ENCODE results near the gene GIMD1. TPM values are rescaled to one million over a fixed set of nuclear protein-coding genes. Genes with fewer than 3 reads are reported as not detected.
A peak's percentile ranks its signal among the peaks of the same experiment; 100 is the strongest.
"Not testable (repeated sequence)": the region's sequence is repeated elsewhere in the genome, so short reads cannot be mapped to it uniquely, and the experiment has no call there.

GIMD1 gene
- polyA plus RNA-seq, 3 donors = not detected

DNA sequence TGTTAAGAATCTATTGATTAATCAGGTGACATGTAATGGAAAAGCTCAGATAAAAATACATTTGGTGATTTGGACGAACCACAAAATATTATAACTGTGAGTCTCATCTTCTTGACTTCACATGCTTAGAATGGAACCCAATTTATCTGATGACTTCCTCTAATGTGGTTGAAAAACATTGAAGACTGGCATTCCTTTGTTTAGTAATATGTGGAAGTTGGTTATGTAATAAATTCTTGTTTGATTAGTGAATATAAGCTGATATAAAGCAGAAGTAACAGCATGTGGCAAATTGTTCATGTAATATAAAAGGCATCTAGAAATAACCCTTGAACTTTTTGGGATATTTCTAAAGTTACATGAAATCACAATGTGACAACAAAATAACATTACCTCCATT is 9.7 kb downstream of the GIMD1 start:
- no peak for DNase-seq (ENCODE audit: extremely low read depth in 1 of 11, low read depth in 9 of 11, low spot score in 4 of 11)

DNA sequence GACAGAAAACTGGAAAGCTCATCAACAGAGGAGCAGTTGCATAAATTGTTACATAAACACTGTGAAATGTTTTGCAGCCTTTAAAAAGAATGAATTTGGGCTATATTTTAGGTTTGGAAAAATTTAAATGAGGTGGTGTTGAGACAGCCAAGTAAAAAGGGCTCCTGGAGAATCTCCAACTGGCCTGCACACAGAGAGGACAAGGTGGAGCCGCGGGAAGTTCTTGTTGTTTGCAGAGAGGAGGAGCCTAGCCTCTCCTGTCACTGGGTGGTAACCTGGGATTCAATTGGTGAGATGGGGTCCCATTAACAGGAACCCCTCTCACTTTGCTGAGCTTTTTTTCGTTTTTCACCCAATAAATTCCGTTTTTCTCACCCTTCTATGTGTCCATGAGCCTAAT is 13.4 kb downstream of the GIMD1 start:
- DNase-seq (ENCODE audit: extremely low read depth in 1 of 11, low read depth in 9 of 11, low spot score in 4 of 11) = no peak

- DNase-seq (ENCODE audit: extremely low read depth in 1 of 11, low read depth in 9 of 11, low spot score in 4 of 11) = no peak
Measured at GRCh38 chr4:106353786-106354185, 14.8 kb downstream of the GIMD1 start.

GRCh38 chr4:106351016-106351415 is 17.6 kb downstream of the GIMD1 start:
- DNase-seq (ENCODE audit: extremely low read depth in 1 of 11, low read depth in 9 of 11, low spot score in 4 of 11) = no peak

DNA sequence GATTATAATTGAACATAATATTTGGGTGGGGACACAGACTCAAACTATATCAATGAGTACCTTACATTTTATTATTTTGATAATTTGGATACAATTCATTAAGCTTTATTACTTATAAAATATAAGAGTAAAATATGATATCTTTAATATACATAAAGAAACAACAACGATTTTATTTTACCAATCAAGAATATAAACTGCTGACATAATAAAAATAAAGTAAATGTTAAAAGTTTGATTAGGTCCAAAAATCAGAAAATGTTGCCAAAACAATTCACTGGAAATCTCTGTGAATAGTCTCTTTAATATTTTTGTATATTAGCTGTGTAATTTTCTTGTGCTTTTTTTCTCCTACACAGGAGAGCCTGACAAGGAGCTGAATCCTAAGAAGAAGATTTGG is 21.4 kb downstream of the GIMD1 start:
- no peak for DNase-seq (ENCODE audit: extremely low read depth in 1 of 11, low read depth in 9 of 11, low spot score in 4 of 11)

GRCh38 chr4:106344647-106344970 is 24.0 kb downstream of the GIMD1 start:
- DNase-seq (ENCODE audit: extremely low read depth in 1 of 11, low read depth in 9 of 11, low spot score in 4 of 11) = no peak

GRCh38 chr4:106343865-106344646 is 24.5 kb downstream of the GIMD1 start:
- DNase-seq (ENCODE audit: extremely low read depth in 1 of 11, low read depth in 9 of 11, low spot score in 4 of 11) = no peak

DNA sequence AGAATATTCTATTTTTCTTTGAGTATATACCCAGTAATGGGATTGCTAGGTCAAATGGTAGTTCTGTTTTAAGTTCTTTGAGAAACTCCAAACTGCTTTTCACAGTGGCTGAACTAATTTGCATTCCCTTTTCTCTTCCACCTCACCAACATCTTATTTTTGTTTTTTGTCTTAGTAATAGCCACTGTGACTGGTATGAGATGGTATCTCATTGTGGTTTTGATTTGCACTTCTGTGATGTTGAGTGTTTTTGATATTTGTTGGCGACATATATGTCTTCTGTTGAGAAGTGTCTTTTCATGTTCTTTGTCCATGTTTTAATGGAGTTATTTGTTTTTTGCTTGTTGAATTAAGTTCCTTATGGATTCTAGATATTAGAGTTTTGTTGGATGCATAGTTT is 27.8 kb downstream of the GIMD1 start:
- DNase-seq (ENCODE audit: extremely low read depth in 1 of 11, low read depth in 9 of 11, low spot score in 4 of 11) = no peak

DNA sequence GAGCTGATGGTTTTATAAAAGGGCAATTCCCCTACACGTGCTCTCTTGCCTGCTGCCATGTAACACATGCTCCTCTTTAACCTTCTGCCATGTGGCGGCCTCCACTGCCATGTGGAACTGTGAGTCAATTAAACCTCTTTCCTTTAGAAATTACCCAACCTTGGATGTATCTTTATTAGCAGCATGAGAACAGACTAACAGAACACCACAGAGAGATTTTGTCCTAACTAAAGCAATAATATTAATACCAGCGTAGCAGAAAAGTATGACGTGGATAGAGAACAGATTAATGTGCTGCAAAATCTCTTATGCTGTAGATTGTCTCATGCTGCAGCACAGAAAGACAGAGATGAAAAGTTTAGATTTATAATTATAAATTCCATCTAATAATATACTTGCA is 29.1 kb downstream of the GIMD1 start:
- no peak for DNase-seq (ENCODE audit: extremely low read depth in 1 of 11, low read depth in 9 of 11, low spot score in 4 of 11)

GRCh38 chr4:106338671-106339070 is 29.9 kb downstream of the GIMD1 start:
- DNase-seq (ENCODE audit: extremely low read depth in 1 of 11, low read depth in 9 of 11, low spot score in 4 of 11) = no peak

- DNase-seq (ENCODE audit: extremely low read depth in 1 of 11, low read depth in 9 of 11, low spot score in 4 of 11) = no peak
Measured at GRCh38 chr4:106337916-106338315, 30.7 kb downstream of the GIMD1 start.

- no peak for DNase-seq (ENCODE audit: extremely low read depth in 1 of 11, low read depth in 9 of 11, low spot score in 4 of 11)
Measured at GRCh38 chr4:106336618-106337017, 32.0 kb downstream of the GIMD1 start.

DNA sequence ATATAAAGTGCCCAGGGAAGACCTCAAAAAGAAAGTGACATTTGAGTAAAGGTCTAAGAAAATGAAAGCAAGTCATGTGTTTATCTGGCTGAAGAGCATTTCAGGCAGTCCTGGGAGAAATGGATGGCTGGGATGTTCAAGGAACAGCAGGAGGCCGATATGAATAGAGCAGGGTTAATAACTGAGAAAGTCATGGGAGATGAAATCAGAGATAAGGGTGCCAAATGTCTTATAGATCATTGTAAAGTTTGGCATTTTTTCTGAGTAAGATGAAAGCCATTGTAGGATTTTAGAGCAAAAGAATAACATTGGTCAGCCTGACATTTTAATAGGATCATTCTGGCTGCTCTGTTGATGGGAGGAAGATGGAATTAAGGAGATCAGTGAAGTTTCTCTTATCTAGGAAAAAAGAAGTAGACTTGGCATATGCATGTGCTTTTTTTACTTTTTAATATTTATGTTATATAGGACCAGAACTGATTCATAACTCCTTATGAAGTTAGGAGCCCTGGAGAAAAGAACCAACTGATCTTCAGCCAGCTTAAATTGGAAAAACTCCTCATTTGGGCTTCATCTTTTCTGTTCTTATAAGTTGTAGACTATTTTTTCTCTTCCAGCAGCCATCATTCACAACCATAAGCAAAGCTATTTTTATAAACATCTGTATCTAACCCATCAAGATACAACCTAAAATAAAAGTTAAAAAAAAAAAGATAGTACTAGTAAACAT is 33.7 kb downstream of the GIMD1 start:
- no peak for DNase-seq (ENCODE audit: extremely low read depth in 1 of 11, low read depth in 9 of 11, low spot score in 4 of 11)

GRCh38 chr4:106333186-106333585 is 35.4 kb downstream of the GIMD1 start:
- no peak for DNase-seq (ENCODE audit: extremely low read depth in 1 of 11, low read depth in 9 of 11, low spot score in 4 of 11)

DNA sequence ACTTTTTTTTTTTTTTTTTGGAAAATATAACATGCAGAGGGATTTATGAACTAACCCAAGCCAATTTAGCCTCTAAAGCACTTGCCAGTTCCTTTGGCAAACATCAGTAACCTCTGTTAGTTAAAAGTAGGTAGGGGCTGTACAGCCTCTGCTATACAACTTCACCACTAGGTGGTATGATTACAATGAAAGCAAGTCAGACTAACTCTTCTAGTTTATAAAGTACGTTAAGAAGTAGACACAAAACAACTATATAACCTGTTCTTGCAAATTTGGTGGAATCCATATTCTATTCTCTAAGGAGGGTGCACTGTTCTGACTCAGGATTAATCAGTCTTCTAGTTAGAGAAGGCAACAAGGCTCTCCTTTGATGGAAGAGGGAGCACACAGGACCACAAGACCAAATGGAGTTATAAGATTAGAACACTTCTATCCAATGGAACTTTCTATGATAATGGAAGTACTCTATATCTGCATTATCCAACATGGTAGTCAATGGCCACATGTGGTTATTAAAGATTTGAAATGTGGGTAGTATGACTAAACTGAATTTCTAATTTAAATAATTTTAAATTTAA is 39.4 kb downstream of the GIMD1 start:
- peak in 3 of 11 donors; percentile 7 to 27 (median 18) for DNase-seq (ENCODE audit: extremely low read depth in 1 of 11, low read depth in 9 of 11, low spot score in 4 of 11)

- DNase-seq (ENCODE audit: extremely low read depth in 1 of 11, low read depth in 9 of 11, low spot score in 4 of 11) = no peak
Measured at GRCh38 chr4:106325800-106326199, 42.8 kb downstream of the GIMD1 start.

DNA sequence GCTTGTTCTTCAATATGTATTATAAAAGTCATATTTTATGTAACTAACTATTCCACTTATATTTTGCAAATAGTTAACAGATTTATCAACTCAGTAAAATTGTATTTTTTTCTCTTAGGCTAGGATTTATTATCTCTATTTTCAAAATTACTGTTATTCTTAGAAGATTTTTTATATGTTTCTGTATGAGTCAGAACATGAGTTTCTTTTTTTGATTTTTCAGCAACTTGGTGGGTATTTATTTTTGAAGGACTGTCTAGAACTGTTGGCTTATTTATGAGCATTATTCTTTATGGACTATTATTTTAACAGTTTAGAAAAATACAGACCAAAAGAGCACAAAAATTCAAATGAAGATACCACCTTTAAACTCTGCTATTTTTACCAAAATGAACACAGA is 45.5 kb downstream of the GIMD1 start:
- DNase-seq (ENCODE audit: extremely low read depth in 1 of 11, low read depth in 9 of 11, low spot score in 4 of 11) = no peak

- not testable (repeated sequence) for DNase-seq (ENCODE audit: extremely low read depth in 1 of 11, low read depth in 9 of 11, low spot score in 4 of 11)
Measured at GRCh38 chr4:106321814-106322213, 46.8 kb downstream of the GIMD1 start.

GRCh38 chr4:106321168-106321567 is 47.4 kb downstream of the GIMD1 start:
- DNase-seq (ENCODE audit: extremely low read depth in 1 of 11, low read depth in 9 of 11, low spot score in 4 of 11) = not testable (repeated sequence)

- no peak for DNase-seq (ENCODE audit: extremely low read depth in 1 of 11, low read depth in 9 of 11, low spot score in 4 of 11)
Measured at GRCh38 chr4:106320235-106320634, 48.3 kb downstream of the GIMD1 start.
